Nephron (organoid): ENCODE data around the gene DENND1A.

ENCODE experiments used
- H3K27ac Mint-ChIP-seq, 3 experiments: 2 replicates each; pipeline ENCODE4 v1.8.0; 2020; ENCODE audit warnings: mixed read lengths in 3 of 3, mild to moderate bottlenecking in 2 of 3, moderate library complexity in 1 of 3
- H3K27me3 Mint-ChIP-seq: 2 replicates; pipeline ENCODE4 v1.8.0; 2021; ENCODE audit warnings: low read depth, mild to moderate bottlenecking, moderate library complexity, mixed read lengths
- H3K36me3 Mint-ChIP-seq: 2 replicates; pipeline ENCODE4 v1.8.0; 2020; ENCODE audit warnings: low read depth, mixed read lengths
- H3K4me1 Mint-ChIP-seq: 2 replicates; pipeline ENCODE4 v1.8.0; 2020; ENCODE audit warnings: mixed read lengths
- H3K4me3 Mint-ChIP-seq, 3 experiments: 2 replicates each; pipeline ENCODE4 v1.8.0; 2020; ENCODE audit warnings: mild to moderate bottlenecking in 3 of 3, mixed read lengths in 3 of 3, moderate library complexity in 2 of 3
- H3K9me3 Mint-ChIP-seq: 2 replicates; pipeline ENCODE4 v1.8.0; 2020; ENCODE audit warnings: mixed read lengths
- TF ChIP-seq, protein P1 (sequence below), 3 experiments: fragments of 200-600 bp; sonication (generic); IDR thresholded peaks; one replicate each; pipeline ENCODE4 v1.5.0; 2021; ENCODE audit warnings: antibody characterized with exemption in 3 of 3; ENCODE audit not compliant: unreplicated experiment in 3 of 3

Gene DENND1A

DNA sequence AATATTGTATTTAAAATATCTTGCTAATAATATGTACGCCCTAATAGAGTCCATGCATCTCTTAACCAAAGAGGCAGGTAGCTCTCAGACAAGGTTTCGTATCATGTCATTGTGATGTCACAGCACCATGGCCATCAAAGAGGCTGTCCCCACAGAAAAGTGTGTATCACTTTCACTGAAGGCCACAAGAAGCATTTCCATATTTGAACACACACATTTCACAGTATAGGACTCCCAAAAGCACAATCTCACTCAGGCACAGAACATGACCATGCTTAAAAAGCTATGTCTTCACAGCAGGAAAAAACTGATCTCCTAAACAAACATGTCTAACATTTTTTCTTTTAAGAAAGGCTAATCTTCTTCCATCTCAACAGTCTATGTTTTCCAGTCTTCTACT is 133.8 kb downstream of the DENND1A start:
- Mint-ChIP-seq H3K27me3 (no peaks in the 10 kb centered on the region), H3K9me3 (no peaks in the 10 kb centered on the region), H3K4me3 (no peak overlapping the region), H3K4me1 (peaks cover 6% of the 10 kb centered on the region), H3K36me3 (no peaks in the 10 kb centered on the region), H3K27ac (no peak overlapping the region)
- TF ChIP-seq, protein P1, sequence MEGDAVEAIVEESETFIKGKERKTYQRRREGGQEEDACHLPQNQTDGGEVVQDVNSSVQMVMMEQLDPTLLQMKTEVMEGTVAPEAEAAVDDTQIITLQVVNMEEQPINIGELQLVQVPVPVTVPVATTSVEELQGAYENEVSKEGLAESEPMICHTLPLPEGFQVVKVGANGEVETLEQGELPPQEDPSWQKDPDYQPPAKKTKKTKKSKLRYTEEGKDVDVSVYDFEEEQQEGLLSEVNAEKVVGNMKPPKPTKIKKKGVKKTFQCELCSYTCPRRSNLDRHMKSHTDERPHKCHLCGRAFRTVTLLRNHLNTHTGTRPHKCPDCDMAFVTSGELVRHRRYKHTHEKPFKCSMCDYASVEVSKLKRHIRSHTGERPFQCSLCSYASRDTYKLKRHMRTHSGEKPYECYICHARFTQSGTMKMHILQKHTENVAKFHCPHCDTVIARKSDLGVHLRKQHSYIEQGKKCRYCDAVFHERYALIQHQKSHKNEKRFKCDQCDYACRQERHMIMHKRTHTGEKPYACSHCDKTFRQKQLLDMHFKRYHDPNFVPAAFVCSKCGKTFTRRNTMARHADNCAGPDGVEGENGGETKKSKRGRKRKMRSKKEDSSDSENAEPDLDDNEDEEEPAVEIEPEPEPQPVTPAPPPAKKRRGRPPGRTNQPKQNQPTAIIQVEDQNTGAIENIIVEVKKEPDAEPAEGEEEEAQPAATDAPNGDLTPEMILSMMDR (IDR thresholded peaks at IDR 0.05; ENCODE audit: unreplicated experiment in 3 of 3): no peak

DNA sequence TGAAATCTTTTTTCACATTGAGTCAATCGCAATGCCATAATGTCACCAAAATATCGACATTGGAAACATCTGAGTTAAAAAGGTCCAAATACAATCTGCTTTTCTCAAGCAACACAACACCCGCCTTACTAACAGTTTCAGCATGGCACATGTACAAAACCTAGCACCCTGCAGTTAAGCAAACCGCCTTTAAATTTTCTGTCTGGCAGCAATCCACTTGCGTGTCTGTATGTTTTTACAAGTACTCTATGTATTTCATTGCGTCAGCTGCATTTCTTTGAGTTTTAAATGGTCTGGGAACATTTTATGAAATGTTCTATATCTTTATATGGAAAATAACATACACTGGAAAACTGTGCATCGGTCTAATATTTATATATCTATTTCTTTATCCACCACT is 134.6 kb downstream of the DENND1A start:
- peaks cover 6% of the 10 kb centered on the region for H3K4me1 Mint-ChIP-seq
- H3K4me3 Mint-ChIP-seq: no peak overlapping the region
- H3K27ac Mint-ChIP-seq: no peak overlapping the region
- no peaks in the 10 kb centered on the region for H3K36me3 Mint-ChIP-seq
- H3K27me3 Mint-ChIP-seq: no peaks in the 10 kb centered on the region
- no peaks in the 10 kb centered on the region for H3K9me3 Mint-ChIP-seq
- TF ChIP-seq, protein P1 (IDR thresholded peaks at IDR 0.05; ENCODE audit: unreplicated experiment in 3 of 3): no peak

DNA sequence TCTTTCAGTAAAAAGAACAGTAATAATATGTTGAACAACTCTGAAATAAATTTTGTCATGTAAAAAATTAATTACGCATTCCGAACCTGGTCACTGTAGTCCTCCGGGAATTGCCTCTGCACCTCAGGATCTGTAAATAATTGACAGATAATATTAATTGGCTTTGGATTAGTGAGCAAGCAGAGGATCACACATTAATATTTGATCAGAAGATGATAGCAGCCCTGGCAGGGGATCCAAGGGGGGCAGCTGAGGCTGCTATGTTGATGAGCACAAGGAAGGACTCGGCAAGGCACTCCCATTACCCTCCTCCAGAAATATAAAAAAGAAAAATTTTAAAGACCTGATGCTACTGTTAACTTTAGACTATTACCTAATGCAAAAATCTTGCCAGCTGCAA is 137.4 kb downstream of the DENND1A start:
- Mint-ChIP-seq H3K27me3 (no peaks in the 10 kb centered on the region), H3K36me3 (no peaks in the 10 kb centered on the region), H3K9me3 (no peaks in the 10 kb centered on the region), H3K27ac (no peak overlapping the region), H3K4me1 (peaks cover 9% of the 10 kb centered on the region), H3K4me3 (no peak overlapping the region)
- TF ChIP-seq, protein P1 (IDR thresholded peaks at IDR 0.05; ENCODE audit: unreplicated experiment in 3 of 3): no peak

DNA sequence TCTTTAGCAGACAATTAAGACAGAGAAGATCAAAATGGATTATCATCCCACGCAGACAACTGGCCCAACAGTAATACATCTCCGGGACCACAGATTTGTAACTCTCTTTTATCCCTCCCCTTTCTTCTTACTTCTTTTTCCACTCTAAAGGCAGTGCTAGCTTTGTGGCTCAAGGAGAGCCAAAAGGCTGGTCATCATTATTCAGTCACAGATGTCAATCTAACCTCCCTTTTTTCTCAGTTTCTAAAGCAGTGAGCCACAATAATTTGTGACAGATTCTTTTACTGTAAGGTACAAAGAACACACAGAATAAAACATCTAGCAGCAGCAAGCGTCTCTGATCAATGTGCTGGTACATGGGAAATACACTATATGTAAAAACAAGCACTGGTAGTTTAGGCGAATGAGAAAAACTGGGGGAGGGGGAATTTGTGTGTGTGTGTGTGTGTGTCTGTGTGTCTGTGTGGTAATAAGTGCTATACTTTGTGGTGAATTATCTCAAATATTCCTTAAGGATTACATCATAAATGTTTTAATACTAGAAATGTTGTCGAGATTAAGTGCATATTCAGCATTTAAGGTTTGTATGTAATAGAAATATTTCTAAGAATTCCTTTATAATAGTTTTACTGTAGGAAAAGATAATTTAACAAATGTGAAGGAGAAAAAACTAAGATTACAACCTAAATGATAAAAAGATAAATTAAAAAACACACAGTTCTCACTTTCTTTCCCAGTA is 140.2 kb downstream of the DENND1A start:
- Mint-ChIP-seq H3K27me3 (no peaks in the 10 kb centered on the region), H3K27ac (no peak overlapping the region), H3K36me3 (no peaks in the 10 kb centered on the region), H3K4me1 (peaks cover 9% of the 10 kb centered on the region), H3K9me3 (no peaks in the 10 kb centered on the region), H3K4me3 (no peak overlapping the region)
- TF ChIP-seq, protein P1 (IDR thresholded peaks at IDR 0.05; ENCODE audit: unreplicated experiment in 3 of 3): no peak

DNA sequence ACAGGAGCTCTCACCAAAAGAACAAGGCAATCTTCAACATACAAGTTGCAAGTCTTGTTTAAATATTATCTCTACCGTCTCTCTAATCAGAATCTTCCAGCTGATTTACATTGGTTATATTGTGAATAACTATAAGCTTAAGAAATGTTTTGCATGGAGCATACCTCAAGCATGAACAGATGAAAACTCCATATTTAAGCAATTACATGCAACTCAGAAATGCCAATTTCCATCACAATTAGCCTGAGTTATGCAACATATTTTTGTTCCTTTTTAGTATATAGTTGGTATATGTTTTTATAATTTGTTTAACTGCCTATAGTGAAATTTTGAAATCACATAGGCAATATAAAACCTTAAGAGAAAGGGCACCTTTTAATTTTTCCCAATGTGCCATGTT is 142.5 kb downstream of the DENND1A start:
- Mint-ChIP-seq H3K4me3 (no peak overlapping the region), H3K4me1 (peaks cover 9% of the 10 kb centered on the region), H3K9me3 (no peaks in the 10 kb centered on the region), H3K27me3 (peaks cover 8% of the 10 kb centered on the region), H3K27ac (no peak overlapping the region), H3K36me3 (no peaks in the 10 kb centered on the region)
- TF ChIP-seq, protein P1 (IDR thresholded peaks at IDR 0.05; ENCODE audit: unreplicated experiment in 3 of 3): no peak

DNA sequence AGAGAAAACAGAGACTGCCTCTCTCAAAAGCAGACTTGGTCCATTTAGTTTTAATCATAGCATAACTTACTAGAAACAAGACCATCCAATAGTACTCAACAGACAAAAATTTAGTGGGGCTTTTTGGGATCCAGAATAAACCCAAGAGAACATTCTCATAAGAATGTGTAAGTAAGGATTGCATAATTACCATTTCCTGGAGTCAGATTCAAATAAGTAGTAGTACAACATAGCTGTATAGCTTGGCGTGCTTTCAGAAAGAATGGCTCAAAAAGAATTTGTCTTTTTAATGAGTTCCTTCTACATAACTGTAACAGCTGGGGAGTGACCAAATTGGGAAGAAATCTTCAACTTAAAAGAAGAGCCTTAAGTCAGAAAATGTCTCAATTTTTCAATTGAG is 145.4 kb downstream of the DENND1A start:
- Mint-ChIP-seq H3K36me3 (no peaks in the 10 kb centered on the region), H3K9me3 (no peaks in the 10 kb centered on the region), H3K4me1 (peaks cover 5% of the 10 kb centered on the region), H3K27ac (no peak overlapping the region), H3K27me3 (peaks cover 8% of the 10 kb centered on the region), H3K4me3 (no peak overlapping the region)
- TF ChIP-seq, protein P1 (IDR thresholded peaks at IDR 0.05; ENCODE audit: unreplicated experiment in 3 of 3): no peak
